OCI-LY3 (cell line): ENCODE measurements around the gene MCEMP1.

Experiments used
- H2AFZ ChIP-seq: fragments of 200-600, 300-600 bp; shearing (Covaris generic); 2 replicates; pipeline ENCODE4 v1.6.0; 2014; ENCODE audit warnings: antibody characterized with exemption, low read depth, low read length
- H3K27ac ChIP-seq: fragments of 200-600, 300-600 bp; sonication (generic); 2 replicates; pipeline ENCODE4 v1.5.1; 2014; ENCODE audit warnings: mild to moderate bottlenecking, low read length, moderate library complexity, mixed read lengths
- H3K27me3 ChIP-seq: fragments of 200-600, 300-600 bp; sonication (generic); 2 replicates; pipeline ENCODE4 v1.6.1; 2014; ENCODE audit warnings: low read depth, low read length, mixed read lengths
- H3K36me3 ChIP-seq: fragments of 200-600, 300-600 bp; sonication (generic); replicated peaks from 2 replicates; pipeline ENCODE3; 2014; ENCODE audit warnings: low read depth, low read length, mixed read lengths
- H3K4me1 ChIP-seq: fragments of 300-600, 200-600 bp; sonication (generic); 2 replicates; pipeline ENCODE4 v1.6.1; 2014; ENCODE audit warnings: low read length, mixed read lengths
- H3K4me2 ChIP-seq: fragments of 200-600, 300-600 bp; sonication (generic); 2 replicates; pipeline ENCODE4 v1.6.1; 2014; ENCODE audit warnings: low read length, mixed read lengths
- H3K4me3 ChIP-seq: fragments of 300-600, 200-600 bp; sonication (generic); 2 replicates; pipeline ENCODE4 v1.5.1; 2014; ENCODE audit warnings: antibody characterized with exemption, mild to moderate bottlenecking, low read length, moderate library complexity
- H3K79me2 ChIP-seq: fragments of 300-600, 200-600 bp; shearing (Covaris generic); 2 replicates; pipeline ENCODE4 v1.6.1; 2014; ENCODE audit warnings: mild to moderate bottlenecking, low read length, mixed read lengths
- H3K9ac ChIP-seq: fragments of 300-600, 200-600 bp; shearing (Covaris generic); 2 replicates; pipeline ENCODE4 v1.6.0; 2014; ENCODE audit warnings: mild to moderate bottlenecking, low read length, moderate library complexity
- H3K9me3 ChIP-seq: fragments of 200-600, 300-600 bp; shearing (Covaris generic); 2 replicates; pipeline ENCODE4 v1.6.1; 2014; ENCODE audit warnings: low read length, mixed read lengths; ENCODE audit not compliant: insufficient read depth
- H4K20me1 ChIP-seq: fragments of 200-600, 300-600 bp; sonication (generic); 2 replicates; pipeline ENCODE4 v1.6.1; 2016; ENCODE audit warnings: low read length, mixed read lengths; ENCODE audit not compliant: insufficient read depth
- CTCF ChIP-seq: fragments of 200-600, 300-600 bp; sonication (generic); IDR thresholded peaks from 2 replicates; pipeline ENCODE4 v1.5.1; 2014; ENCODE audit warnings: antibody characterized with exemption, low read length, low read depth
- EZH2phosphoT487 ChIP-seq: fragments of 200-600 bp; shearing (Covaris generic); IDR thresholded peaks from 2 replicates; pipeline ENCODE4 v1.6.1; 2018; ENCODE audit warnings: antibody characterized with exemption, mixed run types, low read depth

The MCEMP1 gene

DNA sequence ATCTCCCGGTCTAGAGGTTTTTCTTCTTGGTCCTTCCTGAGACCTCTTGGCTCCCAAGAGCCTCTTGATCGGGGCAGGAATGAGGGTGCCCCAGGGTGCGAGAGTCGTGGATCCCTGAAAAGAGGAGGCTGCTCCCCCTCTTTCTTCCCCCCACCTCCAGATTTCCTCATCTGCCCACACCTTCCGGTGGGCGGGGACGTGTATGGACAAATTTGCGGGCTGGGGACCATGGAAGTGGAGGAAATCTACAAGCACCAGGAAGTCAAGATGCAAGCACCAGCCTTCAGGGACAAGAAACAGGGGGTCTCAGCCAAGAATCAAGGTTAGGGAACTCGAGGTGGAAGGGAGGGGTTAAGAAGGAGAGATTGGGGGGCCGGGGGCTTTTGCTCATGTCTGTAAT, at the start of gene MCEMP1:
TSS of gene MCEMP1 (plus strand) at position 237 of the 400 bp plus-strand sequence. CDS start at position 268, 31 bp downstream.
- TF ChIP-seq CTCF (no peak), EZH2phosphoT487 (no peak)
- Histone ChIP-seq H3K36me3 (no peaks in the 10 kb centered on the region), H3K79me2 (peaks cover 11% of the 10 kb centered on the region), H4K20me1 (no peaks in the 10 kb centered on the region), H3K9ac (no peak within 1 kb of the TSS), H3K9me3 (no peaks in the 10 kb centered on the region), H2AFZ (no peak within 1 kb of the TSS), H3K4me3 (no peak within 1 kb of the TSS), H3K27me3 (peaks cover 45% of the 10 kb centered on the region), H3K4me1 (peaks cover 23% of the 10 kb centered on the region), H3K27ac (no peak within 1 kb of the TSS), H3K4me2 (no peak within 1 kb of the TSS)

DNA sequence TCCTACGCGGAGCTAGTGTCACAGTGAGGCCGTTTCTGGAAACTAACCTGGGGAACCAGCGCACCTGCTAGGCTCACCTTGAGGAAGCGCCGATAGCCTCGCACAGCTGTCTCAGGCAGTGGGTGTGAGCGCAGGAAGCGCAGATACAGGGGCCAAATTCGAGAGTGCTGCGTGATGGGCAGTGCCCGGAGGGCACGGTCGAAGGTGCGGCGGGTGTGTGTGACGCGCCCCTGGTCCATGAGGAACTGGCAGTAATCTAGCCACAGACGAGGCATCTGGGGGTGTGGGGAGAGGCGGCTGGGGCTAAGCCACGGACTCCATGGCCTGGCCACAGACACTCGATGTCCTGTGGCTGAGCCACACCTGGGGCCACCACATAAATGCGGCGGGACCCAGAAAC, 49.7 kb upstream of the MCEMP1 start:
- no peak overlapping the region for H3K4me3 ChIP-seq
- H3K36me3 ChIP-seq = peaks cover 31% of the 10 kb centered on the region
- H4K20me1 ChIP-seq = 0 out of 2 replicates have a peak, but pooled peaks cover 9% of the 10 kb centered on the region
- TF ChIP-seq EZH2phosphoT487 (no peak), CTCF (no peak)
- H3K79me2 ChIP-seq = peaks cover 60% of the 10 kb centered on the region
- no peaks in the 10 kb centered on the region for H3K9me3 ChIP-seq
- H3K27ac ChIP-seq = no peak overlapping the region
- no peak overlapping the region for H2AFZ ChIP-seq
- no peak overlapping the region for H3K4me2 ChIP-seq
- H3K4me1 ChIP-seq = peaks cover 15% of the 10 kb centered on the region
- no peak overlapping the region for H3K9ac ChIP-seq
- no peaks in the 10 kb centered on the region for H3K27me3 ChIP-seq

DNA sequence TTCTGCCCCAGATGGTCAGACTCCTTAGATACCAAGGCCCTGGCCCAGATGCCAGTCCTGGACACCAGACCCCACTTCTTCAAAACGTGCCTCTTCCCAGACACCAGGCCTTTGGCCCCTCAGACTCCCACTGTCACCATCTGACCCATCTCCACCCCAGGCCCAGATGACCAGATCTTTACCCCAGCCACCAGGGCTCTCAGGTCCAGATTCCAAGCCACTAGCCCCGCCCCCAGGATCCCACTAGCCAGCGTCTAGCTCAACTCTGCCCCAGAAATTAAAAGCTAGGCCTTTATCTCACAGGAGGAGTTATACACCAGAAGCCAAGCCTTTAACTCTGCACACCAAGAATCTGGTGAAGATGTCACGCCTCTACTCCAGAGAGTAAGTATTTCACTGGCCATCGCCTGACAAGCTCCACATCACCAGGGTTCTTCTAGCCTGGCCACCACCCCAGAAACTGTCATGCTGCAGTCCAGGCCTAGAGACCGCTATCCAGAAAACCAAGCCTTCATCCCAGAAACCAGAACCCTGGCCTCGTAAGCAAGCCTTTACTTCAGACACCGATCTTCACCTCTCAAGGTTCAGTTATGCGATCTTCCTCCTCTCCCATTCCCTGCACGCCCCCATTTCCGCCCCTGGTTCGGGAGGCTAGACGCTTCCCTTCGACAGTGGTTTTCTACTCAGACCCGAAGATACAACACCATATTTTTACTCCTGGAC, 48.1 kb upstream of the MCEMP1 start:
- H3K79me2 ChIP-seq = peaks cover 60% of the 10 kb centered on the region
- H2AFZ ChIP-seq = peak overlapping the region; percentile 43; the same call in 1 of the 2 replicates
- TF ChIP-seq EZH2phosphoT487 (no peak), CTCF (no peak)
- peak overlapping the region; percentile 86 for H3K9ac ChIP-seq
- H3K27me3 ChIP-seq = no peaks in the 10 kb centered on the region
- H3K9me3 ChIP-seq = no peaks in the 10 kb centered on the region
- H3K36me3 ChIP-seq = peaks cover 22% of the 10 kb centered on the region
- peaks cover 15% of the 10 kb centered on the region for H3K4me1 ChIP-seq
- 0 out of 2 replicates have a peak, but pooled peaks cover 9% of the 10 kb centered on the region for H4K20me1 ChIP-seq
- H3K4me3 ChIP-seq = peak overlapping the region; percentile 89
- peak overlapping the region; percentile 20 for H3K27ac ChIP-seq
- H3K4me2 ChIP-seq = peak overlapping the region; percentile 91

DNA sequence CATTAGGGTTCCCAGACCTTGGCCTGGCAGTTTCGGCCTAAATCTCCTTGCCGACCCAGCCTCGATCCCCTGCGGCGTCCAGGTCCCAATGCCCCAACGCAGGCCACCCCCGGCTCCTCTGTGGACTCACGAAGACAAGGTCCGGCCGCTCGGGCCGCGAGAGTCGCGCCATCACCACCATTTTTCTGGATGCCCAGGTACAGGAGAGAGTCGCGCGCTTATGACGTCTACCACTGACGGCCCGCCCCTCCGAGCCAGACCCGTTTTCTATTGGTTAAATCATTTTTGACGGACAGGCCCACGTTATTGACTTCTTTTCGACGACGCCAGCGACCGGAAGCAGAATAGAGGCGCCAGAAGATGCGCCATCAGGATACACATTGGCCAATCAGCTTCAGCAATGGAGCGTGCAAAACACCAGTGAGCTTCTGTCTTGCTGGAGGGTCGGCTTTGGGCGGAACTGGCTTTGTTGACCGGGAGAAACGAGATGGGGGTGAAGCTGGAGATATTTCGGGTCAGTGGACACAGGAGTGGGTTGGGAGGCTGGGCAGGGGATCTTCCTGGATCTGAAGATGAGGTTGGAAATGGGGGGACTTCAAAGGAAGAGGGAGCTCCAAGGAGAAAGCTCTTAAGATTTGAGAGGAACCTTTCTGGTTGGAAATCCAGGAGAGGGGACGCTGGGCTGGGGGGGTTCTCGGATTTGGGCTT, 47.4 kb upstream of the MCEMP1 start, which contains the start of the genes PET100 and XAB2:
TSS of gene PET100 (plus strand) at position 447 of the 708 bp plus-strand sequence. CDS start at position 488, 41 bp downstream.
TSS of gene XAB2 (minus strand) at position 199 of the 708 bp plus-strand sequence. CDS start at position 181, 18 bp downstream.
- Histone ChIP-seq H3K9me3 (no peaks in the 10 kb centered on the region), H4K20me1 (0 out of 2 replicates have a peak, but pooled peaks cover 9% of the 10 kb centered on the region), H3K4me2 (peak within 1 kb of the TSS; percentile 98), H3K79me2 (peaks cover 60% of the 10 kb centered on the region), H3K4me1 (peaks cover 15% of the 10 kb centered on the region), H2AFZ (peak within 1 kb of the TSS; percentile 43; the same call in 1 of the 2 replicates), H3K27ac (peak within 1 kb of the TSS; percentile 20), H3K36me3 (peaks cover 17% of the 10 kb centered on the region), H3K9ac (peak within 1 kb of the TSS; percentile 86), H3K4me3 (peak within 1 kb of the TSS; percentile 89), H3K27me3 (no peaks in the 10 kb centered on the region)
- no peak for TF ChIP-seq CTCF
- TF ChIP-seq EZH2phosphoT487 = no peak
